Sciatic nerve (tissue), 2 donors: Measurements from ENCODE around the gene OR12D2. TPM values are rescaled to one million over a fixed set of nuclear protein-coding genes. Genes with fewer than 3 reads are reported as not detected.
"Not testable (repeated sequence)": the region's sequence is repeated elsewhere in the genome, so short reads cannot be mapped to it uniquely, and the experiment has no call there.

ENCODE experiments used
- ATAC-seq: fragments of 200-7000 bp; cut with Tn5 transposase; one replicate; pipeline ENCODE4 v1.9.1; 2020; ENCODE audit warnings: mild to moderate bottlenecking, moderate library complexity
- DNase-seq: peaks from one replicate; pipeline ENCODE4 v3.0.0-alpha.2; 2020; ENCODE audit warnings: low spot score
- intact Hi-C: fragments of 100-400 bp; cut with DNase I; formaldehyde crosslinking; loops from one replicate; pipeline ENCODE4 v1.14.2; 2022
- total RNA-seq: library from RNA; stranded (reverse); fragmentation: NEBNext Ultra II Directional; extraction: Animal tissue kit (Norgen Biotek cat#: 25700); gene quantifications from one replicate; pipeline ENCODE4 v1.2.1, GENCODE V29; 2021
- donor health status: DM: no; HTN: no; CAD: no.
- donor health status: DM: no; HTN: no; CAD: no.

OR12D2 gene
- not detected for total RNA-seq

DNA sequence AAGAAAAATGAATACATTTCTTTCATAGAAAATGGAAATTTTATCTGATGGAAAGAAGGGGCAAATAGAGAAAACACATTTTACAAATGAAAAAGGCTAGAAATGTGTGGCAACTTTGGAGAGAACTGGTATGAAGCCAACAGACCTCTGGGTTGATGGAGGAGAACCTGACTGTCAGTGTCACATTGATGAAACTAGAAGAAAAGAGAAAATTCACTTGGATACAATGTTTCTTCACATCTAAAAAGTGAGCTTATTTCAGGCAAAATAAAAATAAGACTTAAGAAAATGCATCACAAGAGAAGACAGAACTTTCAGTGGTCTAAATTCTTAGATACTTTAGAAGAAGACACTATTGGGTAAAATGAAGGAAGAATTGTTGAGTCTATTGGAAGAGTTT lies at the start of gene OR12D2:
OR12D2 (plus strand) TSS at position 301 of the 400 bp plus-strand sequence. CDS start 1,069 bp downstream, outside the sequence.
- intact Hi-C loops: no loop called here
- ATAC-seq: no peak
- no peak for DNase-seq

DNA sequence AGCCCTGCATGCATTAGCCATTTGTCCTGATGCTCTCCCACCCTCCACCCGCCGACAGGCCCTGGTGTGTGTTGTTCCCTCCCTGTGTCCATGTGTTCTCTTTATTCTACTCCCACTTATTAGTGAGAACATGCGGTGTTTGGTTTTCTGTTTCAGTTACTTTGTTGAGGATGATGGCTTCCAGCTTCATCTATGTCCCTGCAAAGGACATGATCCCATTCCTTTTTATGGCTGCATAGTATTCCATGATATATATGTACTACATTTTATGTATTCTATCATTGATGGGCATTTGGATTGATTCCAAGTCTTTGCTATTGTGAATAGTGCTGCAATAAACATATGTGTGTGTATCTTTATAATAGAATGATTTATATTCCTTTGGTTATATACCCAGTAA lies 46.1 kb upstream of the OR12D2 start:
- DNase-seq, intact Hi-C loops: not testable (repeated sequence)

DNA sequence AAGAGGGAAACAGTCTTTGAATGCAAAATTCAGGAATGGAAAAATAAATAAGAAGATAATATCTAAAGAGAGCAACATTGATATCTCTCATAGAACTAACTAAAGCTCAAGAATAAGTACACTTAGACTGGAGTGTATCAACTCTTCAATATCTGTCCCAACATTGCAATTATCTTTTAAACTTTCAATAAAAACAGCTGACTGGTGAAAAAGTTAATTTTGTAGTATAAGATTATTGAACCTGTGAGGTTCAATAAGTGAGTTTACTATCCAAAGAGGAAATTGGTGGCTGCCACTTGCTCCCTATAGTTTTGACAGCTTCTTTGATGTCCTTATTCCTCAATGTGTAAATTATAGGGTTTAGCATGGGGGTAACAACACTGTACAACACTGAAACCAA lies 40.5 kb upstream of the OR12D2 start:
- ATAC-seq: no peak
- no peak for DNase-seq
- intact Hi-C loops: no loop called here

More for the DNA sequence above, 46.1 kb upstream of the OR12D2 start:
- ATAC-seq: not testable (repeated sequence)

GRCh38 chr6:29355603-29356002 lies 39.8 kb upstream of the OR12D2 start:
- intact Hi-C loops: no loop called here
- DNase-seq: no peak
- ATAC-seq: no peak

DNA sequence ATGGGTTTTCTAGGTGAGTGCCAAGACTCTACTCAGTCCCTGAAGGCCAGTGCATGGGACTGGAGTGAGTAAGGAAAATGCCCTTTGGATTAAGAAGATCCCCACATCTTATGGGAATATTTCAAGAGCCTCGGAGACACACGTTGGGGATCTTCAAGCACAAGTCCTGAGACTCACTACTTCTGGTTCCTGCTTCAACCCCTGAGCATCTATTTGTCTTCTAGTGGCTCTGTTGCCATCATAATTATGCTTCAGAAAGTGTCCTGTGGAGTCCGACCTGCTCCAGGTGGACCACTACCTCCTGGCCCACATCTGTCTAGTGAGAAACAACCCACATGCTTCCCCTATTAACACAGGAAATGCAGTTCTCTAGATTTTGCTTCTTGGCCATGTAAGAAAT lies 26.7 kb upstream of the OR12D2 start, which contains the start of gene OR5V1:
OR5V1 (minus strand) TSS at position 101 of the 400 bp plus-strand sequence. CDS start 12,670 bp downstream, outside the sequence.
- no peak for DNase-seq
- ATAC-seq: no peak
- intact Hi-C loops: no loop called here

GRCh38 chr6:29375191-29375590 lies 20.2 kb upstream of the OR12D2 start, which contains the start of gene OR12D3:
TSS of gene OR12D3 (minus strand) at chr6:29375291. CDS start at chr6:29375287, 4 bp downstream.
- no peak for DNase-seq
- intact Hi-C loops: no loop called here
- no peak for ATAC-seq

DNA sequence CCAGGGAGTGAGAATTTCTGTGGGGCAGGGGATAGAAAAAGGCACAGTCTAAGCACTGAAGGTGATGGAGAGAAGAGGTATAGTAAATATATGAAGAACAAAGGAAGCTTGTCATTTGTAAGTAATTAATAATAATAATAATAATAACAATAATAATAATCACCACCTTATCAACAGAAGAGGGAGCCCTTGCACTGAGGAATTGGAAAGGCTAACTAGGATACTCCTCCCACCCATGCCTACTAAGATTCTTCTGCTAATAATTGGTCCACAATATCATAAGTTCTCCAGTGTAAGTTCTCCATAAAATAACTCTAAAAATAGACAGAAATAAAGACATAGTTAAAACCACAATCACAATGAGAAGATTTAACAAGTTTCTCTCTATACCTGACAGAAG lies 19.4 kb upstream of the OR12D2 start:
- ATAC-seq (no peak), DNase-seq (no peak)
- intact Hi-C loops: no loop called here

DNA sequence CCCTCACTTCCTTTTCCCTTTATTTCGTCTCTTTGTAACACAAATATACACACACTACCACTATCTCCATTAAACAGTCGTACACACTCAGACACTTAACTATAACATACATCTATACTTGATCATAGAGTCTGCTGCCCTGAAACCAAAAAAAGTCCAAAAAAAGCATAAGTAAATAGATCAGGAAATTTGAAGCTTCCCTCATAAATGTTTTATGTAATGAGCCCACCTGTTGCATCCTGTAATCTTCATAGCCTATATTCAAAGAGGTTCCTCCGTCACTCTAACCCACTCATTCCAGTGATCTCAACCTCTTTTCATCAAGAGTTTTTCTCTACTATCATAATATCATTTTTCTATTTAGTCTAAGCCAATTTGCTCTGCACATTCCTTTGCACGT lies 6.9 kb upstream of the OR12D2 start:
- intact Hi-C loops: no loop called here
- DNase-seq (no peak), ATAC-seq (no peak)

GRCh38 chr6:29399525-29399924 lies 4.1 kb downstream of the OR12D2 start:
- intact Hi-C loops: no loop called here
- ATAC-seq: no peak
- DNase-seq: no peak

DNA sequence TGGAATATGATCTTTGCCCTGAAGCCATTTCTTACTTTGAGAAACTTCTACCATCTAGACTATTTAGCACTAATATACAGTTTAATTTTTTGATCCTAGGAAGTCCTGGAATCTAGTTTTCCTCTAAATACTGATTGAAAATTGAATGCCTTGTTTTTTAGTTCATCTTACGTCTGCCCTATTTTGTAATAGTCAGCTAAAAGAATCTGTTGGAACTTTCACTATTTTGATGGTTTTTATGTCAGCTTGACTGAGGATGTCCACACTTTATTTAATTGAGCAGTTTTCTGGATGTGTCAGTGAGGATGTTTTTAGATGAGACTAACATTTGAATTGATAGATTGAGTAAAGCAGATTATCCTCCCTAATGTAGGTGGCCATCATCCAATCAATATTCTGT lies 8.4 kb downstream of the OR12D2 start:
- intact Hi-C loops: no loop called here
- ATAC-seq (no peak), DNase-seq (no peak)

DNA sequence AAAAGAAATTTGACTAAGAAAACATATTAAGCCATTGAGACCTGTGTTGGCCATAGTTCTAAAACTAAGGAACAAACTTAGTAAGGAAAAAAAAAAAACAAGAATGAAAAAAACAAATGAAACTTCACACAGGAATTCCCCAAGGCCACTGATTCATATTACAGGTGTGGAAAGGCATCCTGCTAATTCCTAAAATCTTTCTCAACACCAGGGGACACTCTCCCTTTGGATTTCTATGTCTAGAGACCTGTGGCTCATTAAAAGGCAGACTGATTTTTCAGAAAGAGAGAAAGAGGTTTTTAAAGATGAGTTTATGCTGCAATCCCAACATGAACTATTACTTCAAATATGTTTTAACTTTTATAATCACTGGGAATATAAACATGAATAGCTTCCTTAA lies 19.2 kb downstream of the OR12D2 start, which contains the start of gene OR12D1:
OR12D1 (plus strand) TSS at position 341 of the 400 bp plus-strand sequence.
- DNase-seq (no peak), ATAC-seq (no peak)
- intact Hi-C loops: no loop called here

DNA sequence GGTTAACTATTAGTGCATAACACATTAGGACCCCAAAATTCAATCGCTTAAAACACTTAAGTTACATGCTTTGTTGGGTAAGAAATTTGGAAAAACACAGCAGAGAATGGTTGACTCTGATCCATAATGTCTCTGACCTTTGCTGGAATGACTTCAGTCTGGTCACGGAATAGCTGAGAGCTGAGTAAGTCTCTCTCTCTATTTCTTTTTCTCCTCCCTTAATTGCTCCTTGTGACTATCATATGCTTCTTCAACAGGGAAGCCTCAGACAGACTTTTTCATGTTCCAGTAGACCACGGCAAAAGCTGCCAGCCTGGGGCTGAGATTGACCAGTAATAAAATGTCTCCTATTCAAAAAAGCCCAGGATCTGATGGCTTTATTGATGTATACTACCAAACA lies 24.1 kb downstream of the OR12D2 start:
- no peak for DNase-seq
- intact Hi-C loops: loop anchor here (2.0 kb wide), 1 partner anchor 59 kb away; no protein-coding TSS in a partner anchor
- ATAC-seq: no peak

DNA sequence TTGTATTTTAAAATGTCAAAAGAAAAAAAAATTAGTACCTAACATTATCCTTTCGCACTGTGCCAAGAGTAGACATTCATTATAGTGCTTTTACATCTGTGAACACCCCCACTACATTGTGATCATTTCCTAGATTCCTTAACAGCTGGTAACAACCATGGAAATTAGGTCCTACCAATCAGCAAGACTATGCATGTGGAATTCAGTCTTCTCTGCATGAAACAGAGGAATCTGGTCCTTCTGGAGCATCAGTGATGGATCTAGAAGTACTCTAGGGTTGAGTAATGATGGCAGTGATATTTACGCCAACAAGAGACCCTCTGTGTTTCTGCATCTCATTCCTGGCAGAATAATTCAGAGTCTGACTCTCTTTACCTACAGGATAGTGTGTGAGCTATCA lies 28.7 kb downstream of the OR12D2 start:
- ATAC-seq (no peak), DNase-seq (no peak)
- intact Hi-C loops: no loop called here

GRCh38 chr6:29424575-29424974 lies 29.1 kb downstream of the OR12D2 start:
- intact Hi-C loops: no loop called here
- ATAC-seq (no peak), DNase-seq (no peak)

- DNase-seq (no peak), ATAC-seq (no peak)
- intact Hi-C loops: no loop called here
These were observed 29.6 kb downstream of the OR12D2 start for GRCh38 chr6:29425075-29425474.

DNA sequence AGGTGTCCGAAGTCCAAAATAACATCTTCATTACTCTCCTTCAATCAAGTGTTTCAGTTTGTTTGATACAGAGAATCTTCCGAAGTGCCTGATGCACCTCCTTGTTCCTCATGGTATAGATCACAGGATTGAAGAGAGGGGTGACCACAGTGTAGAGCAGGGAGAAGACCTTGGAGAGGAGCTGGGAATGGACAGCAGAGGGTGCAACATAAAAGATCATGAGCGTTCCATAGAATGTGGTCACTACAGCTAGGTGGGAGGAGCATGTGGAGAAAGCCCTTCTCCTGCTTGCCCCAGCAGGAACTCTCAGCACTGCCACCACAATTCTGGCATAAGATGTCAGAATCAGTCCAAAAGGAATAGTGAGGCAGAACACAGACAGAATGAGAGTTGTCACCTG lies 31.2 kb downstream of the OR12D2 start:
- DNase-seq (no peak), ATAC-seq (no peak)
- intact Hi-C loops: no loop called here

DNA sequence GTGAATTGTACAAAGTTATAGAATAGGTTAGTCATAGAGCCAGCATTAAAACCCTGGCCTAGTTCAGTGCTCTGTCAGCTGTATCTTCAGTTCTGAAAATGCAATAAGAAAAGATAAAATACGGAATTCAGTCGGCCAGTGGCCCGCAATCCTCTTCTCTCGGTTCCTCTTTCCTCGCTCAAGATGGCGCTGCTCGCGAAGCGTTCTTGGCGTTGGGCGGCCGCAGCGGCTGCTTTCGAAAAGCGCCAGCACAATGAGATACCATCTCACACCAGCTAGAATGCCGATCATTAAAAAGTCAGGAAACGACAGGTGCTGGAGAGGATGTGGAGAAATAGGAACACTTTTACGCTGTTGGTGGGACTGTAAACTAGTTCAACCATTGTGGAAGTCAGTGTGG lies 41.3 kb downstream of the OR12D2 start:
- ATAC-seq, intact Hi-C loops, DNase-seq: not testable (repeated sequence)

- DNase-seq (no peak), ATAC-seq (no peak)
- intact Hi-C loops: no loop called here
These were observed 43.6 kb downstream of the OR12D2 start, which contains the start of gene OR10C1 for GRCh38 chr6:29439006-29439405. TSS of gene OR10C1 (plus strand) at chr6:29439306. CDS start at chr6:29440016, 710 bp downstream.

DNA sequence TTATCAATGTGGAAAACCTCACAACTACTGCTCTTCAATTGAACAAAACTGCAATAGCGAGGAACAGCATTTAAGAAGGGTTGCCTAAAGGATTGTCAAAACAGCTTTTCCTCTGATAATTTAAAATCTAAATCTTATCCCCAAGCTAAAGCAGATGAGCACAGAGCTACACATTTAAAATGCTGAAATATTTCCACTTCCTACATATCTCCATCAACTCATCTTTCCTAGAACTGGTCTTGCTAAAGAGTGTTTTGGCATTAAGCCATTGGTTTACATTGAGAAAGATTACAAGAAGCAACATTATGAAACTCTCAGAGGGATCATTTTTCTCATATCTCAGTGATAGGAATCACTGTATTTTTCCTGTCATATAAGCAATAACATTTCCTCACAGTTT lies 47.3 kb downstream of the OR12D2 start:
- ATAC-seq (no peak), DNase-seq (no peak)
- intact Hi-C loops: no loop called here

DNA sequence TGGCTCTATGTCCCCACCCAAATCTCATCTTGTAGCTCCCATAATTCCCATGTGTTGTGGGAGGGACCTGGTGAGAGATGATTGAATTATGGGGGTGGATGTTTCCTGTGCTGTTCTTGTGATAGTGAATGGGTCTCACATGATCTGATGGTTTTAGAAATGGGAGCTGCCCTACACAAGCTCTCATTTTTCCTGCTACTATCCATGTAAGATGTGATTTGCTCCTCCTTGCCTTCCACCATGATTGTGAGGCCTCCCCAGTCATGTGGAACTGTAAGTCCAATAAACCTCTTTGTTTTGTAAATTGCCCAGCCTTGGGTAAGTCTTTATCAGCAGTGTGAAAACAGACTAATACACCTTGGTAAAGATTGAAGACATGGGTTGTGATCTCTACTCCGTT lies 48.6 kb downstream of the OR12D2 start:
- intact Hi-C loops, DNase-seq, ATAC-seq: not testable (repeated sequence)
